ENCODE data around the gene KCNIP1. TPM values are rescaled to one million over a fixed set of nuclear protein-coding genes. Genes with fewer than 3 reads are reported as not detected.

Gene KCNIP1
- total and polyA plus RNA-seq, 9 of the 15 experiments (the other 6 are each of a cell fraction or from before 2014, with no cell fraction given): not detected

GRCh38 chr5:170484459-170484831 is 19.4 kb upstream of the KCNIP1 start:
- ChIA-PET CTCF (ENCODE audit: low intra/inter-chr PET ratio) (no interaction called here), POLR2A (no interaction called here)
- H3K79me2 ChIP-seq (ENCODE audit: control insufficient read depth, insufficient read depth, low read length): no peaks in the 10 kb centered on the region
- H3K9me1 ChIP-seq (ENCODE audit: control insufficient read depth, insufficient read depth, low read length): no peaks in the 10 kb centered on the region
- peaks cover 3% of the 10 kb centered on the region; the same call in 1 of the 2 replicates for H4K20me1 ChIP-seq (replicated peaks; ENCODE audit: control insufficient read depth, insufficient read depth, low read length)
- H3K27ac ChIP-seq (ENCODE audit: extremely low read depth, low read depth, low read length): no peak overlapping the region
- no peaks in the 10 kb centered on the region for H3K9me3 ChIP-seq (replicated peaks; ENCODE audit: control insufficient read depth, insufficient read depth, low read depth, low read length)
- H3K9ac ChIP-seq (ENCODE audit: insufficient read depth in 1 of 2, low read depth in 2 of 2, low read length in 2 of 2): no peak overlapping the region
- H2AFZ ChIP-seq (ENCODE audit: low read depth, low read length): no peak overlapping the region
- no peak for DNase-seq (ENCODE audit: extremely low read depth in 1 of 4, low spot score in 3 of 4)
- H3K4me2 ChIP-seq (ENCODE audit: insufficient read depth, low read length): no peak overlapping the region
- peaks cover 0 to 18% of the 10 kb centered on the region in 2 experiments; a peak in 3 of 5 replicates for H3K27me3 ChIP-seq (ENCODE audit: control insufficient read depth in 2 of 2, insufficient read depth in 2 of 2, low read length in 2 of 2)
- FAIRE-seq: no peak
- no TSS peak for BruUV-seq (replicated peaks)
- intact Hi-C loops (cut with micrococcal nuclease): no loop called here
- 0% methylated on average over 5 of the region's 6 CpGs for WGBS (ENCODE audit: insufficient coverage, low coverage, missing lambda C conversion rate)
- no peak for ATAC-seq
- H3K36me3 ChIP-seq (ENCODE audit: control insufficient read depth, insufficient read depth, low read length): no peaks in the 10 kb centered on the region
- H3K4me1 ChIP-seq (replicated peaks in 1 of 2; ENCODE audit: control insufficient read depth in 2 of 2, insufficient read depth in 2 of 2, low read length in 2 of 2): no peaks in the 10 kb centered on the region
- H3K4me3 ChIP-seq: no peak overlapping the region
- in situ Hi-C loops (cut with MboI): no loop called here
- no peak for TF ChIP-seq PCBP1 (IDR thresholded peaks at IDR 0.05; ENCODE audit: low read depth, low read length, poor library complexity, severe bottlenecking)
- no peak for TF ChIP-seq ZNF347 (CRISPR knock-in tag; IDR thresholded peaks at IDR 0.05; ENCODE audit: low read depth)
- TF ChIP-seq DLX4 (CRISPR knock-in tag; IDR thresholded peaks at IDR 0.05): no peak
- no peak for TF ChIP-seq PHTF2 (CRISPR knock-in tag; IDR thresholded peaks at IDR 0.05)
- TF ChIP-seq ZNF282 (CRISPR knock-in tag; IDR thresholded peaks at IDR 0.05): no peak
- no peak for TF ChIP-seq ZBTB5 (IDR thresholded peaks at IDR 0.05)
- no peak for TF ChIP-seq TFAP4 (CRISPR knock-in tag; IDR thresholded peaks at IDR 0.05; ENCODE audit: borderline replicate concordance)
- no peak for TF ChIP-seq ELF2 (CRISPR knock-in tag; IDR thresholded peaks at IDR 0.05)
- no peak for TF ChIP-seq CTBP1 (IDR thresholded peaks at IDR 0.05; ENCODE audit: borderline replicate concordance)
- no peak for TF ChIP-seq RFX5 (IDR thresholded peaks at IDR 0.05; ENCODE audit: low read depth, low read length)
- no peak for TF ChIP-seq HOXB6 (CRISPR knock-in tag; IDR thresholded peaks at IDR 0.05; ENCODE audit: borderline replicate concordance)
- TF ChIP-seq KAT7 (CRISPR knock-in tag; IDR thresholded peaks at IDR 0.05; ENCODE audit: borderline replicate concordance): no peak
- TF ChIP-seq ZC3H8 (IDR thresholded peaks at IDR 0.05): no peak
- TF ChIP-seq OTX1 (CRISPR knock-in tag; IDR thresholded peaks at IDR 0.05): no peak
- no peak for TF ChIP-seq ZNF609 (CRISPR knock-in tag; IDR thresholded peaks at IDR 0.05; ENCODE audit: borderline replicate concordance)
- no peak for TF ChIP-seq SIX5 (IDR thresholded peaks at IDR 0.05; ENCODE audit: borderline replicate concordance in 1 of 2, insufficient read depth in 1 of 2, low read depth in 1 of 2, low read length in 2 of 2)
- TF ChIP-seq MECOM (CRISPR knock-in tag; IDR thresholded peaks at IDR 0.05): no peak
